ENCODE measurements around the gene VOPP1. TPM values are rescaled to one million over a fixed set of nuclear protein-coding genes. Genes with fewer than 3 reads are reported as not detected.

VOPP1 gene
- total RNA-seq, 1 experiment from 2014 or later: 30.3 TPM

DNA sequence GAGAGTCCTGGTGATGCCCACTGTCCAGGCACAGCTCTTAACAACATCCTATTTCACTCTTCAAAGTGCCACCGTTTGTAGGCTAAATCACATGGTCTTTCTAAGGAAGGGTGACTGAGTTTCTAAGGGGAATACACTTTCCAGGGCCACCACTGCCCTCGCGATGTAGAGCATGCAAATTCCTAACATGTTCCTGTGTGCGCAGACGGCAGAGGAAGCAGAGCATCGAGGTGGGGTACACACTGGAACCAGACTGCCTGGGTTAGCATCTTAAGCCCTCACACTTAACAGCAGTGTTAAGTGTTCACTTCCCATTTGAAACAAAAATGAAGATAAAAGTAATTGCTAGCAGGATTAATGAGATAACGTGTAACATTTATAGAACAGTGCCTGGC is 3.0 kb downstream of the VOPP1 start:
- no TSS peak for BruUV-seq (replicated peaks)
- H3K4me3 ChIP-seq (replicated peaks in 1 of 2; ENCODE audit: low read depth in 1 of 2, low read length in 2 of 2): no peak overlapping the region
- H3K27ac ChIP-seq (ENCODE audit: low read depth, low read length): no peak overlapping the region
- H3K36me3 ChIP-seq (ENCODE audit: control insufficient read depth in 1 of 2, insufficient read depth in 2 of 2, low read length in 2 of 2): no peaks in the 10 kb centered on the region
- TF ChIP-seq, protein P1, sequence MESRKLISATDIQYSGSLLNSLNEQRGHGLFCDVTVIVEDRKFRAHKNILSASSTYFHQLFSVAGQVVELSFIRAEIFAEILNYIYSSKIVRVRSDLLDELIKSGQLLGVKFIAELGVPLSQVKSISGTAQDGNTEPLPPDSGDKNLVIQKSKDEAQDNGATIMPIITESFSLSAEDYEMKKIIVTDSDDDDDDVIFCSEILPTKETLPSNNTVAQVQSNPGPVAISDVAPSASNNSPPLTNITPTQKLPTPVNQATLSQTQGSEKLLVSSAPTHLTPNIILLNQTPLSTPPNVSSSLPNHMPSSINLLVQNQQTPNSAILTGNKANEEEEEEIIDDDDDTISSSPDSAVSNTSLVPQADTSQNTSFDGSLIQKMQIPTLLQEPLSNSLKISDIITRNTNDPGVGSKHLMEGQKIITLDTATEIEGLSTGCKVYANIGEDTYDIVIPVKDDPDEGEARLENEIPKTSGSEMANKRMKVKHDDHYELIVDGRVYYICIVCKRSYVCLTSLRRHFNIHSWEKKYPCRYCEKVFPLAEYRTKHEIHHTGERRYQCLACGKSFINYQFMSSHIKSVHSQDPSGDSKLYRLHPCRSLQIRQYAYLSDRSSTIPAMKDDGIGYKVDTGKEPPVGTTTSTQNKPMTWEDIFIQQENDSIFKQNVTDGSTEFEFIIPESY (IDR thresholded peaks at IDR 0.05; ENCODE audit: extremely low read depth, insufficient replicate concordance, low read length): no peak
- TF ChIP-seq TCF7L2 (IDR thresholded peaks at IDR 0.05; ENCODE audit: borderline replicate concordance, extremely low read depth, insufficient read depth, insufficient read length) (no peak), ZNF274 (IDR thresholded peaks at IDR 0.05; ENCODE audit: low read depth, low read length) (no peak), ATF3 (IDR thresholded peaks at IDR 0.05) (no peak), ELF1 (IDR thresholded peaks at IDR 0.05; ENCODE audit: borderline replicate concordance, low read depth) (no peak), CTCF (IDR thresholded peaks at IDR 0.05 in 2 of 3, conservative IDR thresholded peaks at IDR 0.05 in 1 of 3; ENCODE audit: borderline replicate concordance in 1 of 3, insufficient read depth in 1 of 3, low read depth in 2 of 3, low read length in 2 of 3) (no peak), EGR1 (IDR thresholded peaks at IDR 0.05; ENCODE audit: low read depth) (no peak), POLR2AphosphoS5 (IDR thresholded peaks at IDR 0.05; ENCODE audit: low read depth, low read length) (no peak), CBX3 (IDR thresholded peaks at IDR 0.05; ENCODE audit: low read depth) (no peak)
- TF ChIP-seq, protein P2, sequence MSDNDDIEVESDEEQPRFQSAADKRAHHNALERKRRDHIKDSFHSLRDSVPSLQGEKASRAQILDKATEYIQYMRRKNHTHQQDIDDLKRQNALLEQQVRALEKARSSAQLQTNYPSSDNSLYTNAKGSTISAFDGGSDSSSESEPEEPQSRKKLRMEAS (IDR thresholded peaks at IDR 0.05): no peak
- no peaks in the 10 kb centered on the region; the same call in 1 of the 2 replicates for H4K20me1 ChIP-seq (ENCODE audit: insufficient read depth)
- no peaks in the 10 kb centered on the region for H3K27me3 ChIP-seq (ENCODE audit: insufficient read depth, low read length)
- peaks cover 57% of the 10 kb centered on the region for H3K79me2 ChIP-seq (ENCODE audit: insufficient read depth, low read length)
- H3K4me1 ChIP-seq (ENCODE audit: control insufficient read depth in 1 of 2, insufficient read depth in 2 of 2, low read length in 2 of 2): peaks cover 29 to 51% of the 10 kb centered on the region in 2 experiments
- H3K9me3 ChIP-seq (ENCODE audit: control insufficient read depth in 1 of 2, insufficient read depth in 1 of 2, low read depth in 1 of 2, low read length in 2 of 2): no peaks in the 10 kb centered on the region
- DNase-seq (ENCODE audit: low read depth, low spot score) (no peak), ATAC-seq (no peak)
- ChIA-PET CTCF (no interaction called here), RAD21 (ENCODE audit: low non-redundant PET in 1 of 2, low total read pairs in 2 of 2, uncharacterized antibody in 2 of 2, unreplicated experiment in 2 of 2) (no interaction called here), POLR2A (no interaction called here)
- no peak overlapping the region for H3K9ac ChIP-seq (ENCODE audit: low read length)
- no peaks in the 10 kb centered on the region for H3K9me2 ChIP-seq (ENCODE audit: insufficient read depth)
- H3K4me2 ChIP-seq (ENCODE audit: low read length): no peak overlapping the region
- no peak overlapping the region for H2AFZ ChIP-seq (ENCODE audit: low read depth, low read length, poor library complexity, severe bottlenecking)
- intact Hi-C loops (cut with micrococcal nuclease): no loop called here

Measured in HCT116 (cell line).